HG03439 (cell line): Measurements from ENCODE around the gene CHRM5.

Experiments
- ATAC-seq: cut with Tn5 transposase; IDR thresholded peaks from one replicate; pipeline ENCODE4 v1.9.1; 2021; ENCODE audit warnings: mild to moderate bottlenecking, moderate library complexity; ENCODE audit not compliant: unreplicated experiment

Gene CHRM5

DNA sequence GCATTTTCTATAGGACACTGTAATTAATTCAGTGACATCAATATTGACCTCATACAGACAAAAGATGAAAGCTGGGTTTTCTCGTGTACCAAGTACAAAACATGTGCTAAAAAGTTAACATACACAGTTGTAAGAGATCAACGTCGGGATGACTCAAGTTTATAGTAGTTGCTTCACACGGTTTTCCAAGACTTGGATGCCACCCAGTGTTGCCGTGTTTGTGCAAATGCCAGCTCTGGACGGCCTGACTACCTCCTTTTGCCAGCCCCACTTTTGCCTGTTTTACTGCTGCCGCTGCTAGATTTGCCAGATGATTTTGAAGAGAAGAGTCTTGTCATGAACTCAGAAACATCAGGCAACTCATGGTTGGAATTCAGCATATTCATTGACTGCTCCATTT, 115.8 kb downstream of the CHRM5 start:
- ATAC-seq, result no peak

GRCh38 chr15:34085746-34086145, 117.4 kb downstream of the CHRM5 start:
- ATAC-seq, result no peak

GRCh38 chr15:34099914-34100313, 131.6 kb downstream of the CHRM5 start:
- no peak for ATAC-seq

DNA sequence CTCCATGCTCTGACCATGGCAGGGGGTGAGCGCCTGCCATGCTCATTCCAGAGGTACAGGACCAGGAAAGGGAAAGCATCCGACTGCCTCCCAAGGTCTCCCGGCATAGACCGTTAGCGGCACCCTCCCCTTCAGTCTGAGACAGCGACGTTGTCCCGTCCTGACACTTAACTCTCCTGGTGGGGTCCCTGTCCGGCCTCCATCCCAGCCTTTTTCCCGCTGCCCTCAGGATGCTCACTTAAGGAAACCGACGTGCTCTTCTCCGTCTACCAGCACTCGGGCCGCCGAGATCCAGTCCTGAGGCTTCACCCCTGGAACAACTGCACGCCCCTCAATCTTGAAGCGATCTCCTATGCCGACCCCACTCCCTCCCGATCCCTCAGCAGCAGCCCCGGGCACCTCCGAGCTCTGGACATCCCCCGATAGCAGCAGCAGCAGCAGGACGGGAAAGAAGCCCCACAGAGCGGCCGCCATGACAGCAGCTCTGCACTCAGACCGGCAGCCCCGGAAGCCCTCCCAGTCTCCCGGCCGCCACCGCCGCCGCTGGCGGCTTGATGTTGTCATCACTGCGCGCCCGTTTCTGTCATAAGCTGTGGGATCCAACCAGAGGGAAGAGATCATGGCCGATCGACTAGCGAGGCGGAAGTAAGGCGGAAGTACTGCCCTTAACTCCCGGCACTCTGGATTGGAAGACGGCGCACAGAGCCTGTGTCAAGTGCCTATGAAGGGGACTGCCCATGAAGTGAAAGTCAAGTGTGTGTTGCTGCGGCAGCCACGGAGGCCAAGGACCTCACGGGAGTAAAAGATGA, 133.3 kb downstream of the CHRM5 start, which contains the start of the genes EMC7 and PGBD4:
TSS of gene EMC7 (minus strand) at position 497 of the 809 bp plus-strand sequence. CDS start at position 474, 23 bp downstream.
TSS of gene PGBD4 (plus strand) at position 718 of the 809 bp plus-strand sequence. CDS start 449 bp downstream, outside the sequence.
- peak; percentile 98 for ATAC-seq

DNA sequence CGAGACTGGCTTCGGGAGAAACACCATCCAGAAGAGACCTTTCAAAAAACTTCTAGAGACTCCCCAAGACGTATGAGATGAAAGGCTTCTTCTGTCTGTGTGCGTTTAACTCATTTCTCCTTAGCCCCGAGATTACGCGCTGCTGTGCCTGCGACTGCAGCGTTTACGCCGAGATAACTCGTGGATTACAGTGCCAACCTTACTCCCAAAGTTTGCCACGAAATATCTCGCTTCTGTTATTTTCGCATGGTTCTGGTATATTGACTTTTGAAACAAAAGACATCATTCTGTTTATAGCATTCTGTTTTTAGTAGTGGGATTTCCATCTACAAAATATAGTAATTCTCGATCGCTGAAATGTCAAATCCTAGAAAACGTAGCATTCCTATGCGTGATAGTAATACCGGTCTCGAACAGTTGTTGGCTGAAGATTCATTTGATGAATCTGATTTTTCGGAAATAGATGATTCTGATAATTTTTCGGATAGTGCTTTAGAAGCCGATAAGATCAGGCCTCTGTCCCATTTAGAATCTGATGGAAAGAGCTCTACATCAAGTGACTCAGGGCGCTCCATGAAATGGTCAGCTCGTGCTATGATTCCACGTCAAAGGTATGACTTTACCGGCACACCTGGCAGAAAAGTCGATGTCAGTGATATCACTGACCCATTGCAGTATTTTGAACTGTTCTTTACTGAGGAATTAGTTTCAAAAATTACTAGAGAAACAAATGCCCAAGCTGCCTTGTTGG, 134.1 kb downstream of the CHRM5 start:
- ATAC-seq, result no peak

DNA sequence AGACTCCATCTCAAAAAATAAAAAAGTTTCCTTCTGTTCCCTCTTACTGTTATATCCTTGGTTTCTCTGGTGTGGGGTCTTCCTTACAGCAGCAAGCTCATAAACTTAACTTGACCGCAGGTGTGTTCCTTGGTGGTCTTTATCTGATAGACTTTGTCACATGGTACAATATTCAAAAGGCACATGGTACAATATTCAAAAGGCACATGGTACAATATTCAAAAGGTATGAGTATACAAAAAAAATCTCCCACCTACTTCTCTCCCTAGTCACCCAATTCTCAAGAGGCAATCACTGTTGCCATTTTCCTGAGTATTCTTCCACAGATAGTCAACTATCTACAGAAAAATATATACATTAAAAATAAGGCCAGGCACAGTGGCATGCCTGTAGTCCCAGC, 138.1 kb downstream of the CHRM5 start:
- ATAC-seq, result no peak

DNA sequence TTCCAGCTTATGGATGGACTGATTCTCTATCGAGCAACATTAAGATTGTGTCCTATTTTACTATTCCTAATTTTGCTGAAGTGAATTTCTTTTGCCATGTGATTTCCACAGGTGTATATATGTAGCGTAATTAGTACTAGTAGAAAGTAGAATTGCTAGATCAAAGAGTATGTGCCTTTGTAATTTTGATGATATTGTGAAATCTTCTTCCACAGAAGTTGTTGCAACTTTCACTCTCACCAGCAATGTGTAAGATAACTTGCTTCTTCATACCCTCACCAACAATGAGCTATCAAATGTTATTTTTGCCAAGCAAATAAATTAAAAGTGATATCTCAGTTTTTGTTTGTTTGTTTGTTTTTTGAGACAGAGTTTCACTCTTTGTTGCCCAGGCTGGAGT, 139.0 kb downstream of the CHRM5 start:
- ATAC-seq, result no peak

GRCh38 chr15:34109797-34110663, 141.7 kb downstream of the CHRM5 start:
- ATAC-seq, result no peak

GRCh38 chr15:34111488-34111887, 143.2 kb downstream of the CHRM5 start:
- no peak for ATAC-seq

DNA sequence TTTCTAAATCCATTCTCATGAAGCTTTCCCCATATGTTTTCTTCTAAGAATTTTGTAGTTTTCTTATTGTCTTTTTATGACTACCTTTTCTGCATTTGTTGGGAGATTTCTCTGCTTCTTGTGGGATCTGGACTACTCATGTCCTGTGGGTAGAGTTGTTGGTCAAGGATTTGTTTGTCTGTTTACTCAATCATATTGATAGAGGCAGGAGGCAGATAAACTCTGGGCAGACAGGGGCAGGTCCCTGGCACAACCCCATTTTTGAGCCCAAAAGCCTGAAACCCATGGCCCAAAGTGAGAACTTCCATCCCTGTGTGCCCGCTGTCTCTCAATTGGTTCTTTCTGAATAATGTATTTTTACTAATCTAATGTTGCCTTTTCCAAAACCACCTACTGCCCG, 145.9 kb downstream of the CHRM5 start:
- ATAC-seq, result no peak

- ATAC-seq, result no peak
Measured at GRCh38 chr15:34114739-34115138, 146.4 kb downstream of the CHRM5 start.

DNA sequence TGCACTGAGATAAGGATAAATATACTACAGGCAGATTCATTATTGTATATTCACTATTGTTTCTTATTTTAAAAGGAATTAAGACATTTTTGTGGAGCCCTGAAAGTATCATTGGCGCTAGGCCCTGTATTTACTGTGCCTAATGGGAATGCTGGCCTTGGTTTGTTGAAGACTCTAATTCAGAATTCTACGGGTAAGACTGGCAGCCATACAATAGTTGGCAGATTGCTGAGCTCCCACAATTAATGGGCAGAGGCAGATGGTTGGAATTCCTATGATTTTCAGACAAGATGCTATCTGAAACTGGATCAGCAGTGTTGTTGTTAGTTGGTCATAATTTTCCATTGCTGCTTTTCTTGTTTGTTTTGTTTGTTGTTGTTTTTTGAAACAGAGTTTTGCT, 148.3 kb downstream of the CHRM5 start:
- ATAC-seq, result no peak
